HEK293 (cell line): ENCODE results near the gene FPGS.

Experiments
- CTCF ChIA-PET: fragments of 350-600 bp; formaldehyde crosslinking; extraction: SDS; loops from one replicate; lab custom pipeline; 2021; ENCODE audit warnings: antibody characterized with exemption; lab: Yijun Ruan, JAX
- POLR2A ChIA-PET: fragments of 300-600 bp; formaldehyde crosslinking; extraction: SDS; loops from one replicate; lab custom pipeline; 2020; ENCODE audit warnings: antibody characterized with exemption, inconsistent platforms; lab: Yijun Ruan, JAX
- H3K27ac ChIP-seq: fragments of 200-500 bp; sonication (Bioruptor generic); 2 replicates; pipeline ENCODE4 v1.5.1; 2014; ENCODE audit warnings: low read depth, low read length, control low read depth, inconsistent platforms; ENCODE audit errors: extremely low read depth
- H3K36me3 ChIP-seq, 2 experiments: fragments of 200-500 bp in 1 of 2; sonication (Bioruptor generic) in 1 of 2; 1 replicate in 1 of 2; 2 replicates in 1 of 2; pipeline ENCODE4 v1.5.1; 2014 to 2017; ENCODE audit warnings: inconsistent platforms in 2 of 2, low read length in 2 of 2; ENCODE audit not compliant: control insufficient read depth in 2 of 2, insufficient read depth in 1 of 2
- H3K4me1 ChIP-seq: fragments of 200-500 bp; sonication (Bioruptor generic); 2 replicates; pipeline ENCODE4 v1.5.1; 2014; ENCODE audit warnings: mild to moderate bottlenecking, low read length, inconsistent platforms; ENCODE audit not compliant: control insufficient read depth, insufficient read depth
- H3K4me3 ChIP-seq: 2 replicates; pipeline ENCODE4 v1.5.1; 2011; ENCODE audit warnings: low read depth, mild to moderate bottlenecking, control low read depth, low read length, moderate library complexity
- H3K9me3 ChIP-seq: fragments of 200-500 bp; sonication (Bioruptor generic); 2 replicates; pipeline ENCODE4 v1.5.1; 2014; ENCODE audit warnings: low read depth, low read length, inconsistent platforms; ENCODE audit not compliant: control insufficient read depth, insufficient read depth
- KLF16 ChIP-seq: fragments of 450-650 bp; formaldehyde crosslinking; IDR thresholded peaks from 2 replicates; pipeline ENCODE4 v1.5.1; 2017; ENCODE audit warnings: missing biosample characterization, missing genetic modification characterization
- KLF9 ChIP-seq: fragments of 450-650 bp; formaldehyde crosslinking; IDR thresholded peaks from 2 replicates; pipeline ENCODE4 v1.5.1; 2016; ENCODE audit warnings: missing biosample characterization, missing genetic modification characterization, low read depth
- OSR2 ChIP-seq: fragments of 450-650 bp; formaldehyde crosslinking; IDR thresholded peaks from 2 replicates; pipeline ENCODE4 v1.5.1; 2016; ENCODE audit warnings: missing biosample characterization, missing genetic modification characterization
- SP3 ChIP-seq: fragments of 450-650 bp; formaldehyde crosslinking; IDR thresholded peaks from 2 replicates; pipeline ENCODE4 v1.5.1; 2016; ENCODE audit warnings: missing biosample characterization, missing genetic modification characterization
- ZBTB48 ChIP-seq: fragments of 450-650 bp; formaldehyde crosslinking; IDR thresholded peaks from 2 replicates; pipeline ENCODE4 v1.5.1; 2016; ENCODE audit warnings: missing biosample characterization, missing genetic modification characterization
- ZFP41 ChIP-seq: fragments of 450-650 bp; formaldehyde crosslinking; IDR thresholded peaks from 2 replicates; pipeline ENCODE4 v1.5.1; 2016; ENCODE audit warnings: missing biosample characterization, missing genetic modification characterization, borderline replicate concordance
- ZNF112 ChIP-seq: fragments of 450-650 bp; formaldehyde crosslinking; IDR thresholded peaks from 2 replicates; pipeline ENCODE4 v1.5.0; 2017; ENCODE audit warnings: missing biosample characterization, missing genetic modification characterization
- ZNF169 ChIP-seq: fragments of 450-650 bp; formaldehyde crosslinking; IDR thresholded peaks from 2 replicates; pipeline ENCODE4 v1.5.1; 2016; ENCODE audit warnings: missing biosample characterization, missing genetic modification characterization
- ZNF184 ChIP-seq: fragments of 450-650 bp; IDR thresholded peaks from 2 replicates; pipeline ENCODE4 v1.5.1; 2018; ENCODE audit warnings: missing biosample characterization, mild to moderate bottlenecking, missing genetic modification characterization
- ZNF211 ChIP-seq: fragments of 450-650 bp; formaldehyde crosslinking; IDR thresholded peaks from 2 replicates; pipeline ENCODE4 v1.5.1; 2016; ENCODE audit warnings: low read depth, missing biosample characterization, missing genetic modification characterization
- ZNF223 ChIP-seq: fragments of 450-650 bp; formaldehyde crosslinking; IDR thresholded peaks from 2 replicates; pipeline ENCODE4 v1.5.1; 2016; ENCODE audit warnings: missing biosample characterization, missing genetic modification characterization
- ZNF24 ChIP-seq: fragments of 450-650 bp; formaldehyde crosslinking; IDR thresholded peaks from 2 replicates; pipeline ENCODE4 v1.5.1; 2016; ENCODE audit warnings: missing biosample characterization, missing genetic modification characterization
- ZNF354C ChIP-seq: fragments of 450-650 bp; formaldehyde crosslinking; IDR thresholded peaks from 2 replicates; pipeline ENCODE4 v1.5.1; 2016; ENCODE audit warnings: missing biosample characterization, missing genetic modification characterization, low read depth, borderline replicate concordance
- ZNF37A ChIP-seq: fragments of 450-650 bp; IDR thresholded peaks from 2 replicates; pipeline ENCODE4 v1.5.1; 2018; ENCODE audit warnings: missing biosample characterization, missing genetic modification characterization
- ZNF473 ChIP-seq: fragments of 450-650 bp; formaldehyde crosslinking; IDR thresholded peaks from 2 replicates; pipeline ENCODE4 v1.5.1; 2017; ENCODE audit warnings: missing biosample characterization, missing genetic modification characterization
- ZNF501 ChIP-seq: fragments of 450-650 bp; formaldehyde crosslinking; IDR thresholded peaks from 2 replicates; pipeline ENCODE4 v1.5.1; 2016; ENCODE audit warnings: missing biosample characterization, missing genetic modification characterization
- ZNF561 ChIP-seq: fragments of 450-650 bp; IDR thresholded peaks from 2 replicates; pipeline ENCODE4 v1.5.1; 2018; ENCODE audit warnings: missing biosample characterization, missing genetic modification characterization, borderline replicate concordance
- ZNF629 ChIP-seq: fragments of 450-650 bp; formaldehyde crosslinking; IDR thresholded peaks from 2 replicates; pipeline ENCODE4 v1.5.1; 2017; ENCODE audit warnings: missing biosample characterization, missing genetic modification characterization
- ZNF707 ChIP-seq: fragments of 450-650 bp; formaldehyde crosslinking; IDR thresholded peaks from 2 replicates; pipeline ENCODE4 v1.5.1; 2016; ENCODE audit warnings: missing biosample characterization, missing genetic modification characterization
- ZSCAN30 ChIP-seq: fragments of 450-650 bp; IDR thresholded peaks from 2 replicates; pipeline ENCODE4 v1.5.1; 2018; ENCODE audit warnings: missing biosample characterization, mild to moderate bottlenecking, missing genetic modification characterization, moderate library complexity
- ZXDB ChIP-seq: fragments of 450-650 bp; formaldehyde crosslinking; IDR thresholded peaks from 2 replicates; pipeline ENCODE4 v1.5.1; 2016; ENCODE audit warnings: missing biosample characterization, missing genetic modification characterization
- TF ChIP-seq, protein P1 (sequence below): fragments of 450-650 bp; formaldehyde crosslinking; IDR thresholded peaks from 2 replicates; pipeline ENCODE4 v1.5.1; 2016; ENCODE audit warnings: missing biosample characterization, missing genetic modification characterization
- TF ChIP-seq, protein P2 (sequence below): fragments of 450-650 bp; formaldehyde crosslinking; IDR thresholded peaks from 2 replicates; pipeline ENCODE4 v1.5.1; 2016; ENCODE audit warnings: missing biosample characterization, missing genetic modification characterization, borderline replicate concordance
- TF ChIP-seq, protein P3 (sequence below): fragments of 450-650 bp; formaldehyde crosslinking; IDR thresholded peaks from 2 replicates; pipeline ENCODE4 v1.5.1; 2016; ENCODE audit warnings: missing biosample characterization, missing genetic modification characterization
- TF ChIP-seq, protein P4 (sequence below): fragments of 450-650 bp; formaldehyde crosslinking; IDR thresholded peaks from 2 replicates; pipeline ENCODE4 v1.5.1; 2016; ENCODE audit warnings: missing biosample characterization, missing genetic modification characterization

The FPGS gene

DNA sequence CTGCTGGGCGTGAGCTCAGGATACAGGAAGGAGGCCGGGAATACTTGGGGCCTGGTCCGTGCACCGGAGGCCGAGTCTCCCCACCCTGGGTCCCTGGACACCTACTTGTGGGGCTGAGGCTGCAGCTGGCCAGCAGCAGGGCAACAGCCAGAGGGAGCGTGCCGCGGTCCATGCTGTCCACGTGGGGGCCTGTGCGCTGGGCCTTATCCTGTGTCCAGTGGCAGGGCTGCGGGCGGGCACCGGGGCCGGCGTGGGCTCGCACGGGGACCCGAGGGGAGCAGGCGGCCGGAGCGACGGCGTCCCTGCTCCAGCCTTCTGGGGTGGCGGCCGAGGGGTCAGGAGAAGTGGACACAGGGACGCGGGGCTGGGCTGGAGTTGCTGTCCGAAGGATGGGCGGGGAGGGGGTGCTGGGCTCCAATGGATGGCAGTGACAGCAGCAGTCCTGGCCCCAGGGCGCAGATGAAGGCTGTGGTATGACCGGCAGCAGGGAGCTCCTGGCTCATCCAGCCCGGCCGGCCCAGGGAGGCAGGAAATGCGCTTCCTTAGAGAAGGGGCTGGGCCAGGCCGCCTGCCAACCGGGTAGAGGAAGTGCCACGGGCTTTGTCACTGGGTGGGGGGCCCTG is 51.6 kb downstream of the FPGS start, which contains the start of gene ENG:
Gene ENG, minus strand, starts transcription at position 475 of the 623 bp plus-strand sequence. Its CDS starts 303 bp downstream, at position 172.
- H3K27ac ChIP-seq, result no peak within 1 kb of the TSS
- no peak for TF ChIP-seq OSR2 (tag by site-specific recombination)
- TF ChIP-seq ZNF501 (tag by site-specific recombination), result no peak
- TF ChIP-seq, protein P1, sequence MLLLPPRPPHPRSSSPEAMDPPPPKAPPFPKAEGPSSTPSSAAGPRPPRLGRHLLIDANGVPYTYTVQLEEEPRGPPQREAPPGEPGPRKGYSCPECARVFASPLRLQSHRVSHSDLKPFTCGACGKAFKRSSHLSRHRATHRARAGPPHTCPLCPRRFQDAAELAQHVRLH (tag by site-specific recombination), result no peak
- TF ChIP-seq ZNF354C (tag by site-specific recombination), result no peak
- TF ChIP-seq ZNF184, result no peak
- TF ChIP-seq, protein P2, sequence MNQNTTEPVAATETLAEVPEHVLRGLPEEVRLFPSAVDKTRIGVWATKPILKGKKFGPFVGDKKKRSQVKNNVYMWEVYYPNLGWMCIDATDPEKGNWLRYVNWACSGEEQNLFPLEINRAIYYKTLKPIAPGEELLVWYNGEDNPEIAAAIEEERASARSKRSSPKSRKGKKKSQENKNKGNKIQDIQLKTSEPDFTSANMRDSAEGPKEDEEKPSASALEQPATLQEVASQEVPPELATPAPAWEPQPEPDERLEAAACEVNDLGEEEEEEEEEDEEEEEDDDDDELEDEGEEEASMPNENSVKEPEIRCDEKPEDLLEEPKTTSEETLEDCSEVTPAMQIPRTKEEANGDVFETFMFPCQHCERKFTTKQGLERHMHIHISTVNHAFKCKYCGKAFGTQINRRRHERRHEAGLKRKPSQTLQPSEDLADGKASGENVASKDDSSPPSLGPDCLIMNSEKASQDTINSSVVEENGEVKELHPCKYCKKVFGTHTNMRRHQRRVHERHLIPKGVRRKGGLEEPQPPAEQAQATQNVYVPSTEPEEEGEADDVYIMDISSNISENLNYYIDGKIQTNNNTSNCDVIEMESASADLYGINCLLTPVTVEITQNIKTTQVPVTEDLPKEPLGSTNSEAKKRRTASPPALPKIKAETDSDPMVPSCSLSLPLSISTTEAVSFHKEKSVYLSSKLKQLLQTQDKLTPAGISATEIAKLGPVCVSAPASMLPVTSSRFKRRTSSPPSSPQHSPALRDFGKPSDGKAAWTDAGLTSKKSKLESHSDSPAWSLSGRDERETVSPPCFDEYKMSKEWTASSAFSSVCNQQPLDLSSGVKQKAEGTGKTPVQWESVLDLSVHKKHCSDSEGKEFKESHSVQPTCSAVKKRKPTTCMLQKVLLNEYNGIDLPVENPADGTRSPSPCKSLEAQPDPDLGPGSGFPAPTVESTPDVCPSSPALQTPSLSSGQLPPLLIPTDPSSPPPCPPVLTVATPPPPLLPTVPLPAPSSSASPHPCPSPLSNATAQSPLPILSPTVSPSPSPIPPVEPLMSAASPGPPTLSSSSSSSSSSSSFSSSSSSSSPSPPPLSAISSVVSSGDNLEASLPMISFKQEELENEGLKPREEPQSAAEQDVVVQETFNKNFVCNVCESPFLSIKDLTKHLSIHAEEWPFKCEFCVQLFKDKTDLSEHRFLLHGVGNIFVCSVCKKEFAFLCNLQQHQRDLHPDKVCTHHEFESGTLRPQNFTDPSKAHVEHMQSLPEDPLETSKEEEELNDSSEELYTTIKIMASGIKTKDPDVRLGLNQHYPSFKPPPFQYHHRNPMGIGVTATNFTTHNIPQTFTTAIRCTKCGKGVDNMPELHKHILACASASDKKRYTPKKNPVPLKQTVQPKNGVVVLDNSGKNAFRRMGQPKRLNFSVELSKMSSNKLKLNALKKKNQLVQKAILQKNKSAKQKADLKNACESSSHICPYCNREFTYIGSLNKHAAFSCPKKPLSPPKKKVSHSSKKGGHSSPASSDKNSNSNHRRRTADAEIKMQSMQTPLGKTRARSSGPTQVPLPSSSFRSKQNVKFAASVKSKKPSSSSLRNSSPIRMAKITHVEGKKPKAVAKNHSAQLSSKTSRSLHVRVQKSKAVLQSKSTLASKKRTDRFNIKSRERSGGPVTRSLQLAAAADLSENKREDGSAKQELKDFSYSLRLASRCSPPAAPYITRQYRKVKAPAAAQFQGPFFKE (tag by site-specific recombination), result no peak
- TF ChIP-seq ZNF629 (tag by site-specific recombination), result no peak
- no peak for TF ChIP-seq ZNF24 (tag by site-specific recombination)
- TF ChIP-seq ZNF223 (tag by site-specific recombination), result no peak
- TF ChIP-seq ZNF112, result no peak
- TF ChIP-seq SP3 (tag by site-specific recombination), result no peak
- TF ChIP-seq ZNF707 (tag by site-specific recombination), result no peak
- TF ChIP-seq KLF9 (tag by site-specific recombination), result no peak
- no peak for TF ChIP-seq ZNF473 (tag by site-specific recombination)
- POLR2A ChIA-PET, result no interaction called here
- H3K4me1 ChIP-seq, result no peaks in the 10 kb centered on the region
- H3K9me3 ChIP-seq, result no peaks in the 10 kb centered on the region
- no peaks in the 10 kb centered on the region for H3K36me3 ChIP-seq
- CTCF ChIA-PET, result interaction anchor here (0.5 to 3.5 kb wide), 2 partner anchors 15 to 29 kb away, joined by 3 to 18 read pairs; no protein-coding TSS in a partner anchor
- no peak within 1 kb of the TSS for H3K4me3 ChIP-seq

DNA sequence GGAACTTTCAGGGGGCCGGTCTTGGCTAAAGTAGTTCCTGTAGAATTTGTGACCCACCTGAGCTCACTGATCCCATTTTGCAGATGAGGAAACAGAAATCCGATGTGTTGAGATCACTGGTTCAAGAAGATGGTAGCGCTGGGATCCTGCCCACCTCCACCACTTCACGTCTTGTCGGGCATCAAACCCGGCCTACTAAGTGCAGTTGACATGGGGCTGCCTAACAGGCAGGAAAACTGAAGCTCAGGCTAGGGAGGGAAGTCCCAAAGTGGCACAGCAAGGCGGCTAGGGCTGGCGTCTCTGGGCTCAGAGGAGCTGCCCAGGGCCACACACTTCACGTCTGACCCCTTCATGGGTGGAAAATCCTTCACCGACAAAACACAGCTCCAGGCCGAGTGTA is 52.3 kb downstream of the FPGS start:
- no peaks in the 10 kb centered on the region for H3K9me3 ChIP-seq
- no peaks in the 10 kb centered on the region for H3K36me3 ChIP-seq
- H3K27ac ChIP-seq, result no peak overlapping the region
- ChIA-PET CTCF (interaction anchor here (0.7 to 3.5 kb wide), 2 partner anchors 14 to 115 kb away, joined by 3 to 18 read pairs; no protein-coding TSS in a partner anchor), POLR2A (no interaction called here)
- H3K4me3 ChIP-seq, result no peak overlapping the region
- TF ChIP-seq ZNF37A (tag by site-specific recombination) (no peak), ZXDB (no peak), ZNF169 (no peak), ZFP41 (no peak), ZBTB48 (tag by site-specific recombination) (no peak), ZSCAN30 (tag by site-specific recombination) (no peak), ZNF501 (tag by site-specific recombination) (no peak), ZNF211 (tag by site-specific recombination) (no peak), KLF16 (tag by site-specific recombination) (no peak), ZNF561 (tag by site-specific recombination) (no peak)
- TF ChIP-seq, protein P3, sequence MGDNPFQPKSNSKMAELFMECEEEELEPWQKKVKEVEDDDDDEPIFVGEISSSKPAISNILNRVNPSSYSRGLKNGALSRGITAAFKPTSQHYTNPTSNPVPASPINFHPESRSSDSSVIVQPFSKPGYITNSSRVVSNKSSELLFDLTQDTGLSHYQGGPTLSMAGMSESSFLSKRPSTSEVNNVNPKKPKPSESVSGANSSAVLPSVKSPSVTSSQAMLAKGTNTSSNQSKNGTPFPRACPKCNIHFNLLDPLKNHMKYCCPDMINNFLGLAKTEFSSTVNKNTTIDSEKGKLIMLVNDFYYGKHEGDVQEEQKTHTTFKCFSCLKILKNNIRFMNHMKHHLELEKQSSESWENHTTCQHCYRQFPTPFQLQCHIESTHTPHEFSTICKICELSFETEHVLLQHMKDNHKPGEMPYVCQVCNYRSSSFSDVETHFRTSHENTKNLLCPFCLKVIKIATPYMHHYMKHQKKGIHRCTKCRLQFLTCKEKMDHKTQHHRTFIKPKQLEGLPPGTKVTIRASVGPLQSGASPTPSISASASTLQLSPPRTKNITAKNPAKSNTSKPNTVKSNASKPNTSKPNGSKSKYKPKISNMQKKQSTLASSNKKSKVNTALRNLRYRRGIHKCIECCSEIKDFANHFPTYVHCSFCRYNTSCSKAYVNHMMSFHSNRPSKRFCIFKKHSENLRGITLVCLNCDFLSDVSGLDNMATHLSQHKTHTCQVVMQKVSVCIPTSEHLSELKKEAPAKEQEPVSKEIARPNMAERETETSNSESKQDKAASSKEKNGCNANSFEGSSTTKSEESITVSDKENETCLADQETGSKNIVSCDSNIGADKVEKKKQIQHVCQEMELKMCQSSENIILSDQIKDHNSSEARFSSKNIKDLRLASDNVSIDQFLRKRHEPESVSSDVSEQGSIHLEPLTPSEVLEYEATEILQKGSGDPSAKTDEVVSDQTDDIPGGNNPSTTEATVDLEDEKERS (tag by site-specific recombination), result no peak
- TF ChIP-seq, protein P4, sequence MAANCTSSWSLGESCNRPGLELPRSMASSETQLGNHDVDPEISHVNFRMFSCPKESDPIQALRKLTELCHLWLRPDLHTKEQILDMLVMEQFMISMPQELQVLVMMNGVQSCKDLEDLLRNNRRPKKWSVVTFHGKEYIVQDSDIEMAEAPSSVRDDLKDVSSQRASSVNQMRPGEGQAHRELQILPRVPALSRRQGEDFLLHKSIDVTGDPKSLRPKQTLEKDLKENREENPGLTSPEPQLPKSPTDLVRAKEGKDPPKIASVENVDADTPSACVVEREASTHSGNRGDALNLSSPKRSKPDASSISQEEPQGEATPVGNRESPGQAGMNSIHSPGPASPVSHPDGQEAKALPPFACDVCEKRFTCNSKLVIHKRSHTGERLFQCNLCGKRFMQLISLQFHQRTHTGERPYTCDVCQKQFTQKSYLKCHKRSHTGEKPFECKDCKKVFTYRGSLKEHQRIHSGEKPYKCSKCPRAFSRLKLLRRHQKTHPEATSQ (tag by site-specific recombination), result no peak
- no peaks in the 10 kb centered on the region for H3K4me1 ChIP-seq
